ENCODE measurements around the gene CACNA1H. TPM values are rescaled to one million over a fixed set of nuclear protein-coding genes. Genes with fewer than 3 reads are reported as not detected.

The CACNA1H gene
- total and polyA plus RNA-seq, 9 of the 15 experiments (the other 6 are each of a cell fraction or from before 2014, with no cell fraction given), result 0.10 to 0.18 TPM; not detected in 7

DNA sequence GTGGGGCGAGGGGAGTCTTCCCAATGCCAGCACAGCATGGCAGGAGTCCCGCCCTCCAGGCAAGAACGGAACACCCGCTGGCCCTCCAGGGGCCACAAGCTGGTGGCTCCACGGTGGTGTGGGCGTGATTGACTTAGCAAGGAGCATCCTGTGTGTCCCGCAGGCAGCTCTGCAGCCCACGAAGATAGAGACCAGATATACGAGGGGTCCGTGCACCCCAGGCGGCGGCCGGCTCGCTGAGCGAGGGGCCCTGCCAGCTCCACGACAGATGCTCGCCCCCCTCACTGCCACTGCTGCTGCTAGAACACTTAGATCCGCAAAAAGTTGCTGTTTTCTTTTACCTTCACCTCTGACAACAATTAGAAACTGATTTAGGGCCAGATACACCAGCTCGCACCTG, 10.0 kb upstream of the CACNA1H start:
- intact Hi-C loops (cut with micrococcal nuclease), result no loop called here
- ATAC-seq (no peak), FAIRE-seq (no peak), DNase-seq (ENCODE audit: extremely low read depth in 1 of 4, low spot score in 3 of 4) (no peak)
- Histone ChIP-seq H3K27ac (ENCODE audit: extremely low read depth, low read depth, low read length) (no peak overlapping the region), H4K20me1 (replicated peaks; ENCODE audit: control insufficient read depth, insufficient read depth, low read length) (0 out of 2 replicates have a peak, but pooled peaks cover 8% of the 10 kb centered on the region), H3K9ac (ENCODE audit: insufficient read depth in 1 of 2, low read depth in 2 of 2, low read length in 2 of 2) (no peak overlapping the region), H3K4me2 (ENCODE audit: insufficient read depth, low read length) (no peak overlapping the region), H2AFZ (ENCODE audit: low read depth, low read length) (no peak overlapping the region), H3K4me3 (no peak overlapping the region), H3K9me3 (replicated peaks; ENCODE audit: control insufficient read depth, insufficient read depth, low read depth, low read length) (no peaks in the 10 kb centered on the region), H3K27me3 (ENCODE audit: control insufficient read depth in 2 of 2, insufficient read depth in 2 of 2, low read length in 2 of 2) (peaks cover 37 to 75% of the 10 kb centered on the region in 2 experiments; a peak in 4 of 5 replicates), H3K9me1 (ENCODE audit: control insufficient read depth, insufficient read depth, low read length) (no peaks in the 10 kb centered on the region), H3K36me3 (ENCODE audit: control insufficient read depth, insufficient read depth, low read length) (no peaks in the 10 kb centered on the region), H3K79me2 (ENCODE audit: control insufficient read depth, insufficient read depth, low read length) (no peaks in the 10 kb centered on the region), H3K4me1 (replicated peaks in 1 of 2; ENCODE audit: control insufficient read depth in 2 of 2, insufficient read depth in 2 of 2, low read length in 2 of 2) (peaks cover 0 to 39% of the 10 kb centered on the region in 2 experiments; a peak in 2 of 5 replicates)
- in situ Hi-C loops (cut with MboI), result no loop called here
- 0% methylated on average over 18 of the region's 19 CpGs for WGBS (ENCODE audit: insufficient coverage, low coverage, missing lambda C conversion rate)
- TF ChIP-seq PCBP2 (IDR thresholded peaks at IDR 0.05; ENCODE audit: low read depth, low read length, poor library complexity, severe bottlenecking) (no peak), SREBF1 (IDR thresholded peaks at IDR 0.05; ENCODE audit: borderline replicate concordance, low read depth, low read length) (no peak), GTF2A2 (tag; IDR thresholded peaks at IDR 0.05) (no peak)
- TF ChIP-seq, protein P1, sequence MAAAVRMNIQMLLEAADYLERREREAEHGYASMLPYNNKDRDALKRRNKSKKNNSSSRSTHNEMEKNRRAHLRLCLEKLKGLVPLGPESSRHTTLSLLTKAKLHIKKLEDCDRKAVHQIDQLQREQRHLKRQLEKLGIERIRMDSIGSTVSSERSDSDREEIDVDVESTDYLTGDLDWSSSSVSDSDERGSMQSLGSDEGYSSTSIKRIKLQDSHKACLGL (CRISPR knock-in tag; IDR thresholded peaks at IDR 0.05; ENCODE audit: borderline replicate concordance, poor library complexity, severe bottlenecking), result no peak
- no TSS peak for BruUV-seq (replicated peaks)
- ChIA-PET POLR2A (interaction anchor here (0.9 kb wide), 1 partner anchor 27 kb away, joined by 3 read pairs; no protein-coding TSS in a partner anchor), CTCF (ENCODE audit: low intra/inter-chr PET ratio) (no interaction called here)

All from K562 (cell line).